Measurements from ENCODE around the gene KCNQ1.

The KCNQ1 gene

GRCh38 chr11:2760196-2760871, 315.5 kb downstream of the KCNQ1 start:
- no peak for DNase-seq

- no peak for DNase-seq
Observed at GRCh38 chr11:2761131-2762030, 316.6 kb downstream of the KCNQ1 start.

GRCh38 chr11:2762031-2762380, 317.2 kb downstream of the KCNQ1 start:
- DNase-seq: no peak

- DNase-seq: no peak
Observed at GRCh38 chr11:2762451-2762850, 317.6 kb downstream of the KCNQ1 start.

GRCh38 chr11:2763984-2764383, 319.2 kb downstream of the KCNQ1 start:
- no peak for DNase-seq

GRCh38 chr11:2765491-2765890, 320.7 kb downstream of the KCNQ1 start:
- no peak for DNase-seq

- DNase-seq: no peak
Observed at GRCh38 chr11:2766166-2766565, 321.4 kb downstream of the KCNQ1 start.

- DNase-seq: no peak
Observed at GRCh38 chr11:2767071-2767470, 322.3 kb downstream of the KCNQ1 start.

- DNase-seq: no peak
Observed at GRCh38 chr11:2767801-2768200, 323.0 kb downstream of the KCNQ1 start.

- peak; percentile 10 for DNase-seq
Observed at GRCh38 chr11:2768471-2769408, 323.9 kb downstream of the KCNQ1 start.

- peak; percentile 14 for DNase-seq
Observed at GRCh38 chr11:2769409-2770095, 324.7 kb downstream of the KCNQ1 start.

GRCh38 chr11:2770096-2770751, 325.4 kb downstream of the KCNQ1 start:
- DNase-seq: no peak

- no peak for DNase-seq
Observed at GRCh38 chr11:2770761-2771301, 326.0 kb downstream of the KCNQ1 start.

- DNase-seq: peak; percentile 16
Observed at GRCh38 chr11:2771758-2772466, 327.1 kb downstream of the KCNQ1 start.

GRCh38 chr11:2772544-2773031, 327.8 kb downstream of the KCNQ1 start:
- DNase-seq: peak; percentile 9

- peak; percentile 7 for DNase-seq
Observed at GRCh38 chr11:2774173-2775082, 329.6 kb downstream of the KCNQ1 start.

- DNase-seq: peak; percentile 12
Observed at GRCh38 chr11:2775083-2775625, 330.3 kb downstream of the KCNQ1 start.

- DNase-seq: no peak
Observed at GRCh38 chr11:2775626-2776350, 331.0 kb downstream of the KCNQ1 start.
